NCI-H446 treated with DMSO at 0.1 percent for 48 hours (cell line): ENCODE results near the gene SNX25.
"Not testable (repeated sequence)": the region's sequence is repeated elsewhere in the genome, so short reads cannot be mapped to it uniquely, and the experiment has no call there.

Experiments
- DNase-seq: peaks from one replicate; lab custom pipeline; 2025; lab: John Stamatoyannopoulos, UW

Gene SNX25

GRCh38 chr4:185305979-185306442 is 96.6 kb downstream of the SNX25 start:
- DNase-seq = no peak

GRCh38 chr4:185307136-185307950 is 97.9 kb downstream of the SNX25 start:
- DNase-seq = no peak

GRCh38 chr4:185309770-185310169 is 100.4 kb downstream of the SNX25 start:
- DNase-seq = no peak

- DNase-seq = no peak
Measured at GRCh38 chr4:185311113-185311888, 101.9 kb downstream of the SNX25 start.

- no peak for DNase-seq
Measured at GRCh38 chr4:185312699-185313098, 103.3 kb downstream of the SNX25 start.

GRCh38 chr4:185317462-185317861 is 108.1 kb downstream of the SNX25 start:
- not testable (repeated sequence) for DNase-seq

- DNase-seq = no peak
Measured at GRCh38 chr4:185317880-185318279, 108.5 kb downstream of the SNX25 start.

GRCh38 chr4:185318679-185319078 is 109.3 kb downstream of the SNX25 start:
- DNase-seq = no peak

- no peak for DNase-seq
Measured at GRCh38 chr4:185322803-185323202, 113.4 kb downstream of the SNX25 start.

- DNase-seq = no peak
Measured at GRCh38 chr4:185323606-185324005, 114.2 kb downstream of the SNX25 start.

GRCh38 chr4:185324361-185324760 is 115.0 kb downstream of the SNX25 start:
- not testable (repeated sequence) for DNase-seq

- not testable (repeated sequence) for DNase-seq
Measured at GRCh38 chr4:185325721-185326120, 116.3 kb downstream of the SNX25 start.

- DNase-seq = no peak
Measured at GRCh38 chr4:185328586-185328985, 119.2 kb downstream of the SNX25 start.

- not testable (repeated sequence) for DNase-seq
Measured at GRCh38 chr4:185329879-185330510, 120.6 kb downstream of the SNX25 start.

GRCh38 chr4:185332575-185333464 is 123.4 kb downstream of the SNX25 start:
- DNase-seq = no peak

- DNase-seq = no peak
Measured at GRCh38 chr4:185334326-185334725, 124.9 kb downstream of the SNX25 start.

- no peak for DNase-seq
Measured at GRCh38 chr4:185335579-185335978, 126.2 kb downstream of the SNX25 start.

- DNase-seq = no peak
Measured at GRCh38 chr4:185339941-185340340, 130.5 kb downstream of the SNX25 start.

- DNase-seq = no peak
Measured at GRCh38 chr4:185341377-185341776, 132.0 kb downstream of the SNX25 start.

- DNase-seq = no peak
Measured at GRCh38 chr4:185341841-185342240, 132.4 kb downstream of the SNX25 start.

- DNase-seq = no peak
Measured at GRCh38 chr4:185343726-185344581, 134.6 kb downstream of the SNX25 start.
